OCI-LY3 (cell line): ENCODE measurements around the gene TRMT6.

Source experiments
- EZH2phosphoT487 ChIP-seq: fragments of 200-600 bp; shearing (Covaris generic); IDR thresholded peaks from 2 replicates; pipeline ENCODE4 v1.6.1; 2018; ENCODE audit warnings: antibody characterized with exemption, mixed run types, low read depth
- TF ChIP-seq, protein P1 (sequence below): fragments of 200-600, 300-600 bp; sonication (generic); IDR thresholded peaks from 2 replicates; pipeline ENCODE4 v1.5.1; 2014; ENCODE audit warnings: antibody characterized with exemption, low read length, low read depth

DNA sequence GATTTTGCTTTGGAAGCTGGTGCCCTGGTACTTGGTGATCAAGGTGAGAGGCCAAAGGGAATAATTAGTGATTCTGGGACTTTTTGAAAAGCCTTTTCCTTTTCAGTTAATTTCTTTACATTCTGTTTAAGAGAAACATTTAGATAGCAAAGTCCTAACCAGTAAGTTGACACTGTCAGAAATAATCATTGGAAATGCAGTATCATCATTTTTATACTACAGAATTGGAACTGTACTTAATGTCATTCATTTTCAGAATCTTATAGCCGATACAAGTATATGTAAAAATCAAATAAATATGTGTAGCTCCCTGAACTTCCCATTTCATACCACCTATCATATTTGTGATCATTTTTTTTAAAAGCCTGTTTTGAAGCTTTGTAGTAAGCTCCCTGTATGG lies 27.6 kb upstream of the TRMT6 start:
- TF ChIP-seq, protein P1, sequence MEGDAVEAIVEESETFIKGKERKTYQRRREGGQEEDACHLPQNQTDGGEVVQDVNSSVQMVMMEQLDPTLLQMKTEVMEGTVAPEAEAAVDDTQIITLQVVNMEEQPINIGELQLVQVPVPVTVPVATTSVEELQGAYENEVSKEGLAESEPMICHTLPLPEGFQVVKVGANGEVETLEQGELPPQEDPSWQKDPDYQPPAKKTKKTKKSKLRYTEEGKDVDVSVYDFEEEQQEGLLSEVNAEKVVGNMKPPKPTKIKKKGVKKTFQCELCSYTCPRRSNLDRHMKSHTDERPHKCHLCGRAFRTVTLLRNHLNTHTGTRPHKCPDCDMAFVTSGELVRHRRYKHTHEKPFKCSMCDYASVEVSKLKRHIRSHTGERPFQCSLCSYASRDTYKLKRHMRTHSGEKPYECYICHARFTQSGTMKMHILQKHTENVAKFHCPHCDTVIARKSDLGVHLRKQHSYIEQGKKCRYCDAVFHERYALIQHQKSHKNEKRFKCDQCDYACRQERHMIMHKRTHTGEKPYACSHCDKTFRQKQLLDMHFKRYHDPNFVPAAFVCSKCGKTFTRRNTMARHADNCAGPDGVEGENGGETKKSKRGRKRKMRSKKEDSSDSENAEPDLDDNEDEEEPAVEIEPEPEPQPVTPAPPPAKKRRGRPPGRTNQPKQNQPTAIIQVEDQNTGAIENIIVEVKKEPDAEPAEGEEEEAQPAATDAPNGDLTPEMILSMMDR = no peak
- TF ChIP-seq EZH2phosphoT487 = no peak
